GM18951 (cell line): ENCODE measurements around the gene ITPA.
A peak's percentile ranks its signal among the peaks of the same experiment; 100 is the strongest.
"Not testable (repeated sequence)": the region's sequence is repeated elsewhere in the genome, so short reads cannot be mapped to it uniquely, and the experiment has no call there.

ENCODE experiments used
- POLR2A ChIP-seq: IDR thresholded peaks from 4 replicates; pipeline ENCODE4 v1.6.1; 2011; ENCODE audit warnings: mild to moderate bottlenecking; ENCODE audit not compliant: insufficient read length, insufficient read depth; ENCODE audit errors: extremely low read depth
- in situ Hi-C: fragments of 300-500 bp; cut with MboI; formaldehyde crosslinking; loops from one replicate; pipeline ENCODE4 v1.12.0; 2022; ENCODE audit warnings: low sequenced_read_pairs, mixed read lengths, inconsistent platforms; ENCODE audit not compliant: unreplicated experiment

The ITPA gene

GRCh38 chr20:3202965-3203314 is 6.4 kb upstream of the ITPA start:
- no peak for TF ChIP-seq POLR2A
- in situ Hi-C loops = no loop called here

- in situ Hi-C loops = no loop called here
- TF ChIP-seq POLR2A = no peak
These were observed 5.8 kb upstream of the ITPA start for GRCh38 chr20:3203315-3204123.

- TF ChIP-seq POLR2A = peak; percentile 89
- in situ Hi-C loops = no loop called here
These were observed 5.0 kb upstream of the ITPA start, which contains the start of gene DDRGK1 for GRCh38 chr20:3204124-3204794. TSS of gene DDRGK1 (minus strand) at chr20:3204682. CDS start at chr20:3204627, 55 bp downstream.

GRCh38 chr20:3208786-3209256 is 477 bp upstream of the ITPA start:
- TF ChIP-seq POLR2A = no peak
- in situ Hi-C loops = no loop called here

GRCh38 chr20:3209946-3210317 is 634 bp downstream of the ITPA start:
- TF ChIP-seq POLR2A = no peak
- in situ Hi-C loops = no loop called here

- in situ Hi-C loops = no loop called here
- no peak for TF ChIP-seq POLR2A
These were observed 1.0 kb downstream of the ITPA start for GRCh38 chr20:3210346-3210745.

- TF ChIP-seq POLR2A = no peak
- in situ Hi-C loops = no loop called here
These were observed 3.9 kb downstream of the ITPA start for GRCh38 chr20:3213226-3213625.

- in situ Hi-C loops = not testable (repeated sequence)
These were observed 6.1 kb downstream of the ITPA start for GRCh38 chr20:3215359-3215917.

GRCh38 chr20:3218307-3218988 is 9.2 kb downstream of the ITPA start:
- no peak for TF ChIP-seq POLR2A
- in situ Hi-C loops = no loop called here

- TF ChIP-seq POLR2A = no peak
- in situ Hi-C loops = no loop called here
These were observed 12.3 kb downstream of the ITPA start for GRCh38 chr20:3221398-3222226.

GRCh38 chr20:3222635-3223600 is 13.6 kb downstream of the ITPA start:
- in situ Hi-C loops = no loop called here
- no peak for TF ChIP-seq POLR2A

GRCh38 chr20:3223651-3223993 is 14.3 kb downstream of the ITPA start:
- in situ Hi-C loops = no loop called here
- no peak for TF ChIP-seq POLR2A
